SKM-1 treated with dmso at 0.1 percent for 144 hours (cell line): Measurements from ENCODE around the gene HPSE.
"Not testable (repeated sequence)": the region's sequence is repeated elsewhere in the genome, so short reads cannot be mapped to it uniquely, and the experiment has no call there.

Source experiments
- DNase-seq: peaks from one replicate; lab custom pipeline; 2025; ENCODE audit not compliant: unreplicated experiment; lab: John Stamatoyannopoulos, UW

HPSE gene

DNA sequence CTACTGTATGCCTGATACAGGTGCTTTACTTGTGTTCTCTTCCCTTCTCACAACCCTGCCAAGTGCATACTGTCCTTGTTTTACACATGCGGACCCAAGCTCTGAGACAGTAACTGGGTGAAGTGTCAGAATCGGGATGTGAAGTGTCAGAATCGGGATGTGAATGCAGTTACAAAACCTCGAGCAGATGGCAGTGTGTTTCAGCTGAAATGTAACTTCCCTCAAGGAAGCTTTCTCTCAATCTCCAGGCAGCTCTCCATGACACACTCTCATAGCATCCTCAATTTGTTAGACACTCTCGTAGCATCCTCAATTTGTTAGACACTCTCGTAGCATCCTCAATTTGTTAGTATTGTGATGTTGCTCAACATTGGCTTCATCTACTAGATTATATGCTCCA, 1.1 kb upstream of the HPSE start:
- peak; percentile 21 for DNase-seq

DNA sequence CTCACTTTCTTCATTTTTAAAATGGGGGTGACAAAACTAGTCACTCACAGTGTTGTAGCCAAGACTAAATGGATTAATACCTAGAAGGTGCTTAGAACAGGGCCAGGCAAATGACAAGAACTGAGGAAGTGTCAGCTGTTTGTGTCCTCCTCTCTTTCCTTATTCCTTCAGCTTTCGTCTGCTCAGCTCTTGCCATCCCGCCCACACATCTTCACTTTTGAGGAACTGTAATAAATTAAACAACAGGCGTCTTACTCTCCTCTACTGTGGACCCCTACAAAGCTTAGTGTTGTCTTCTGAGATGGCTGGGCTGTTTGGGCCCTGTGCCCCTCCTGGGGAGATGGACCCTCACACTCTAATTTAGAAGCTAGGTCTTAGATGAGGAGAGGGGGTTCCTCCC, 2.7 kb downstream of the HPSE start:
- DNase-seq, result no peak

DNA sequence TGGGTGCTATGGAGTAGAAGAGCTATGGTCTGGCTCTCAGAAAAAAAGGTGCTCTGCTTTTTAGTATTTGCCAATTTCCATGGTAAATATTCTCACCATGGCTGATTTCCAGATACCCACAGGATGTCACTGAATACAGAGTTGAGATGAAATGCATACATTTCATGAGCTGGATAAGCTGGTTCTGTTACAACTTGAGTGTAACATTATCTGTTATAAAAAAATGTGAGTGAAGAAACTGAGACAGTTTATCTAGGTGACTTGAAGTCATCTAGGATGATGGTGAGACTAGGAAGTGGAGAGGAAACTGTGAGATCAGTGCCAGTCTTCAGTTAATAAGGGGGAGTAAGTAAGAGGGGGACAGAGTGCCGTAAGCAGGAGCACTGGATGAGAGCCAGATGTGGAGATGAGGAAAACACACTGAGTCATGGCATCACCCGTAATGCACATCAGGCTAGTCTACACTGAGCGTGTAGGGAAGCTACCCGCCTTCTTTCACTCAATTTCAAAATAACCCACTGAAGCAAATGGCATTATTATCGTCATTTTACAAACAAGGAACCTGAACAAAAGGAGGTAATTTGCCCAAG, 5.0 kb downstream of the HPSE start:
- DNase-seq, result no peak

GRCh38 chr4:83328521-83329187, 6.0 kb downstream of the HPSE start:
- no peak for DNase-seq

DNA sequence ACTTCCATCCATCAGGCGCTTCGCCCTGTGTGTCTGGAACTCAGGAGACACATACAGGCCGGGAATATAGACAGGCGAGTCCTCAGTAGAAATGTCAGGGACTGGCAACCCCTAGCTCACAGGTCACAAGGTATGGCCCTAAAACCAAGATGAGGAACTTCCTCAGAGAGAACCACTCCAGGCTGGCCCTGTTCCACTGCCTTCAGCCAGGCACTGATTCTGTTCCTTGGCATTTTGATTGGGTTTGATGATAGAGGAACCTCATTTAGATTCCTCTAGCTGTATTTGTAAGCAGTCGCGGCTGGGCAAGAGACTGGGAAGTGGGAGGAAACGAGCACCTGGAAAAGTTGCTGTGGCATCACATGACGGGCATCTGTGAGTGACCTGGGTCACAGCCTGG, 8.1 kb downstream of the HPSE start:
- DNase-seq, result no peak

DNA sequence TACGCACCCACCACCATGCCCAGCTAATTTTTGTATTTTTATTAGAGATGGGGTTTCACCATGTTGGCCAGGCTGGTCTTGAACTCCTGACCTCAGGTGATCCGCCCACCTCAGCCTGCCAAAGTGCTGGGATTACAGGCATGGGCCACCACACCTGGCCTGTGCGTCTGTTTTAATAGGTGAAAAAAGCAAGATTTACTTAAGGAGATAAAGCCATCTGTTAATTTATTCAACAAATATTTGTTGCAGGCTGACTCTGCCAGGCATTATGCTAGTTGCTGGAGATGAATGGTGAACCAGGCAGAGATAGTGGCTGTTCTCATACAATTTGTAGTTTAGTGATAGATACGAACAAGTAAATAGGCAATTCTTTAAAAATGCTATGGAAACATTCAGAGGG, 9.3 kb downstream of the HPSE start:
- not testable (repeated sequence) for DNase-seq

DNA sequence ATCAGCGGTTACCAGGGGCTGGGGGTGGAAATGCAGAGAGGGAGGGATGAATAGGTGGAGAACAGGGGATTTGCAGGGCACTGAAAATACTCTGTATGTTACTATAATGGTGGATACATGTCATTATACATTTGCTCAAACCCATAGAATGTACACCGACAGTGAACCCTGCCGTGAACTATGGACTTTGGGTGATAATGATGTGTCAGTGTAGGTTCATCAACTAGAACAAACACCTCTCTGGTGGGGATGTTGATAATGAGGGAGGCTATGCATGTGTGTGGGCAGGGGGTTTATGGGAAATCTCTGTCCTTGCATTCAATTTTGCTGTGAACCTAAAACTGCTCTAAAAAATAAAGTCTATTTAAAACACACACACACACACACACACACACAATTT, 11.5 kb downstream of the HPSE start:
- no peak for DNase-seq

DNA sequence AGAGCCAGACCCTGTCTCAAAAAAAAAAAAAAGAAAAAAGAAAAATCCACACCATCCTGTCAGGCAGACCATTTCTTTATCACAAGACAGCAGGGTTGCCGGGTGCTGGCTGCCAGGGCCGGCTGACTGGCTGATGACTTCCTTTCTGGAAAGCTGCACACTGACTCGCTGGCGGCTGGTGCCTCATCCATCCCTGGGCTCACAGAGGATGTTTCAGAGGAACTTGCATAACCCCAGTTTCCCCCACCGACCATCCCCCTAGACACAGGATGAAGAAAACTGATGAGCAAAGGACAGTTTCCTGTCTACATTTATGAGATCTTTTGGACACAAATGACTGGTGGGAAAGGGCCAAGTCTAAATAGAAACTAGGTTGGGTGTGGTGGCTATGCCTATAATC, 14.1 kb downstream of the HPSE start:
- peak; percentile 88 for DNase-seq

DNA sequence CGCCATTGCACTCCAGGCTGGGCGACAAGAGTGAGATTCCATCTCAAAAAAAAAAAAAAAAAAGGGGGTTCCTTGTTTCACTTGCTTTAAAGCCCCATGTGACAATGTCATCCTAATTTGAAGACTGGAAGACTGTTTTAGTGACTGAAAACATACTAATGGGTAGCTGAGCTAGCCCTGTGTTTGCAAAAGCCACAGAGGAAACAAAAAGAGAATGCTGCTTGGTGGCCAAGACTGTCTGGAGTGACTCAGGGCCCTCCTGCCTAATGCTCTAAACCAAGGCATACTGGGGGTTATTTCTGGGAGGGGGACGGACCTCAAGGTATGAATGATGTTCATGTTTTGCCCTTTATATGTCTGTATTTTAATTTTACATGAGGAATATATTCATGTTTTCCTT, 16.0 kb downstream of the HPSE start:
- DNase-seq, result no peak

DNA sequence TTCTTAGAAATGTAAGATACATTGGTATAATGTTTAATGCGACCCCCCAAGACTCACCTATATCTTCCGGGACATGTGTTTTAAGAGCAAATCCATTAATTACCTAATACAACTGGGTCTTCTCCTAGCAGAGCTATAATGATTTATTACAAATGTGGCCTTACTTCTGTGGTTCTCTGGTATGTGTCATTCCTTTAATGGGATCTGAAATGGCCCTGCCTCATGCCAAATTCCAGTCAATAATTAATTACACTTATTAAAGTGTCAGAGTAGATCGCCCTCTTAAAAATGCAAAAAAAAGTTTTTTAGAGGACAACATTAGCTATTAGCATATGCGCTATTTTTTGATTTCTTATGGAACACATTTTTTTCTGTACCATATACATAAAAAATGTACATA, 17.0 kb downstream of the HPSE start:
- DNase-seq, result no peak

DNA sequence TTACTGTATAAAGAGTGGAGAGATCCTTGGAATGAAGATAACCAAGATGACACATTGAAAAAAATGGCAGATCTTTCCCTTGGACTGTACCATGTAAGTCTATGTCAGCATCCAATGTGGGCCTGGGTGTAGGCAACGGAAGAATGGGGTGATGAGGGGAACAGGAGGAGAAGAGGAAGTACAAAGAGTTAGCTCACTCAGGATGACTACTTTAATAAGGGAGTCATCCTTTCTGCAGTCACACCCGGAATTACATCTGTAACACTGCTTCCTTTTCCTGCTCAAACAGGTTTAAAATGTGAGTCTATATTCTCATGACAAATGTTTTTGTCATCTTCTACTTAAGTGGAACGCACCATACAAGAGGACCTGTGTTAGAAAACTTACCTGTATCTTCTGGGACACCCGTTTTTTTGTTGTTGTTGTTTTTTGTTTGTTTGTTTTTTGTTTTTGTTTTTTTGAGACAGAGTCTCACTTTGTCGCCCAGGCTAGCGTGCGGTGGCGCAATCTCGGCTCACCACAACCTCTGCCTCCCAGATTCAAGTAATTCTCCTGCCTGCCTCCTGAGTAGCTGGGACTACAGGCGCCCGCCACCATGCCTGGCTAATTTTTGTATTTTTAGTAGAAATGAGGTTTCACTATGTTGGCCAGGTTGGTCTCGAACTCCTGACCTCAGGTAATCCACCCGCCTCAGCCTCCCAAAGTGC, 18.0 kb downstream of the HPSE start:
- DNase-seq, result peak; percentile 89

DNA sequence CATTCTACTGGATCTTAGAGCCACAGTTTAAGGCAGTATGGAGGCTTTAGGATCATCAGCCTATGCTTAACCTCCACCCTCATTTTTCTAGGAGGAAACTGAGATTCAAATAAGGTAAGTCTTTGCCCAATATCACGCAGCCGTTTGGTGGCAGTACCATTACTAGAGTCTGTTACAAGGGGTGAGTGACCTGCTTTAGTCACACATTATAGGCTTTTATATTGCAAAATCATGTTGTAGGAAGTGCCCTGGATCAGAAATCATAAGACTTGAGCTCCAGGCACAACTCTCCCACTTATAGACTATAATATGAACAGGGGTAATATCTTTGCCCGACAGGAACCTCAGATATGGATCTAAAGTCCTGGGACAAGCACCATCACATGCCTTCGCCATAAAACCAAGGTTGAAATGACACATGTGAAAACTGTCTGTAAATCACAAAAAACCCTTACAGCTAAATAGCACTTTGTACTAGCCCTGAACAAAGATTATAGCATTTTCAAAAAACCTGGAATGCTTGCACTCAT, 19.2 kb downstream of the HPSE start:
- DNase-seq, result no peak

DNA sequence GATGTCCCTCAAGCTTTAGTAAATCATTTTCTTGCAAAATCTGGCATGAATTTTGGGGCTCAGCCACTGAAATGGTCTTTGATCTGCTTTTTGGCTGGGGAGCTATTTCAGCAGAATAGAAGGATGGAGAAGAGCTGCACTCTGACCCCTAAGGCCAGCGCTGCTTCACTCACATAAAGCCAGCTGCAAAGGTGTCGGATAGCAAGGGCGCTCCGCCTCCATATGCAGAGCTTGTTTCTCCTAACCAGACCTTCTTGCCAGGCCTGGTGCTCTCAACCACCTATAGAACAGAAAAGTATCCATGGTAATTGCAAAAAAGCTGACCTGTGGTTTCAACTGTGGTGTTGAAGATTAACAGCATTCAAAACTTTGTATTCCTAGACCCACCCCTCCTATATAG, 26.0 kb downstream of the HPSE start:
- DNase-seq, result no peak

- no peak for DNase-seq
These were observed 26.7 kb downstream of the HPSE start for GRCh38 chr4:83307920-83308319.

DNA sequence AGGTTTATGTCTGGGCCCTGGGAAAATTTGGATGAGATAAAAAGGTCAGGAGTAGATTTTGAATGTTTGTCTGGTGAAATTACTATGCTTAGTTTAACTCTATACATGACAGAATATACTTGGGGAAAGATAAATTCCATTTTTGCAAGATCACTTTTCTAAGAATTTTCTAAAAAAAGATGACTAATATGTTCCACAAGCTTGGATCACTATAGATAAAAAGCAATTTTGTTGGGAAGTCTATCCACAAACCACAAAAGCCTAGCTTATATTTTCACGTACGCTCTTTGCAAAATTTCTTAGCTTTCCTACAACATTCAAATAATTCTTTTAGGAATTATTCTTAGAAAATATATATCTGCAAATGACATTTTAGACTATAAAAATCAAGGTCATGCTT, 29.5 kb downstream of the HPSE start:
- no peak for DNase-seq

DNA sequence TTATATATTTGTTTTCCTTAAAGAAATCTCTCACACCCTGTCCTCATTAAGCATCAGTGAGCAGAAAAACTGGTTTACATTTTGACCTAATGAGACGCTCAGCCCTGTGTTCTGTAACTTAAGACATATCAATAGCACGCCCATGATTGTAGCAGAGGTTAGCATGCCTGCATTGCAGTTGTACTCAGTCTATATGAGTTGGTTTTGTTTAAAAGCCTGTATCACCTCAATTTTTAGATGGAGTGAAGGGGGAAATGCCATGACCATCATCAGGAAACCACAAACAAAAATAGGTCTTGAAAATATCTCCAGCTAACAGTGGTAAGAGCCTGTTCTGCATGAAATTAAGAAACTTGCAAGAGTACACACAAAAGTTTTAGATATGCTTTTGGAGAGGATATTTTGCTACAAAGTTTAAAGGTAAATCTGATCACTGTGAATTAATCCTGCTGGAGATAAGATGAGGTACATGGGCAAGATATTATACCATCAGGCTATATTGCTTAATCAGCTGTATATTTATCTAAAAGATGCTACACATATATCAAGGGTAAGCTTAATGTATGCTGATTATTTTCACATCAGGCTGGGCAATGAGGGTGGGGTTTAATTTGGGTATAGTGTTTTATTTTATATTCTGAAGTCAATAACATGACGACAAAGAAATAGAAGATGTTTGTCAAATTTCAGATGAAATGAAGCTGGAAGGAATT, 36.9 kb downstream of the HPSE start:
- no peak for DNase-seq

GRCh38 chr4:83293305-83294046, 41.2 kb downstream of the HPSE start:
- no peak for DNase-seq

- DNase-seq, result not testable (repeated sequence)
These were observed 44.4 kb downstream of the HPSE start for GRCh38 chr4:83290059-83290774.

- not testable (repeated sequence) for DNase-seq
These were observed 46.3 kb downstream of the HPSE start for GRCh38 chr4:83288381-83288780.

- peak; percentile 95 for DNase-seq
These were observed 49.6 kb downstream of the HPSE start for GRCh38 chr4:83285055-83285407.
